Astrocyte (in vitro differentiated cells and primary cell): ENCODE results near the gene MYO1E. TPM values are rescaled to one million over a fixed set of nuclear protein-coding genes. Genes with fewer than 3 reads are reported as not detected.
"Not testable (repeated sequence)": the region's sequence is repeated elsewhere in the genome, so short reads cannot be mapped to it uniquely, and the experiment has no call there.

Experiments
- DNase-seq: peaks from one replicate; pipeline ENCODE4 v3.0.0-alpha.2; 2010; ENCODE audit warnings: low read depth
- FAIRE-seq: peaks from 2 replicates; lab custom pipeline; 2011; peaks lifted over from hg19 to GRCh38; lab: Jason Lieb, UNC
- H2AFZ ChIP-seq: 2 replicates; pipeline ENCODE4 v1.6.0; 2012; ENCODE audit warnings: low read depth, low read length, inconsistent platforms
- H3K27ac ChIP-seq: 2 replicates; pipeline ENCODE4 v1.5.1; 2011; ENCODE audit warnings: low read depth, low read length, inconsistent platforms
- H3K27me3 ChIP-seq: 2 replicates; pipeline ENCODE4 v1.6.0; 2011; ENCODE audit warnings: low read length, inconsistent platforms; ENCODE audit not compliant: insufficient read depth
- H3K36me3 ChIP-seq: 2 replicates; pipeline ENCODE4 v1.5.1; 2011; ENCODE audit warnings: low read length, inconsistent platforms; ENCODE audit not compliant: insufficient read depth
- H3K4me1 ChIP-seq: 2 replicates; pipeline ENCODE4 v1.5.1; 2011; ENCODE audit warnings: low read length, inconsistent platforms; ENCODE audit not compliant: insufficient read depth
- H3K4me2 ChIP-seq: 2 replicates; pipeline ENCODE4 v1.6.0; 2012; ENCODE audit warnings: low read length, inconsistent platforms
- H3K4me3 ChIP-seq: 2 replicates; pipeline ENCODE4 v1.5.1; 2011; ENCODE audit warnings: low read depth, mild to moderate bottlenecking, low read length, inconsistent platforms; ENCODE audit not compliant: insufficient read depth
- H3K79me2 ChIP-seq: 2 replicates; pipeline ENCODE4 v1.6.0; 2012; ENCODE audit warnings: mild to moderate bottlenecking, low read length, inconsistent platforms; ENCODE audit not compliant: insufficient read depth
- H3K9ac ChIP-seq: 2 replicates; pipeline ENCODE4 v1.6.0; 2012; ENCODE audit warnings: mild to moderate bottlenecking, low read length, inconsistent platforms
- H3K9me3 ChIP-seq: 2 replicates; pipeline ENCODE4 v1.5.1; 2012; ENCODE audit warnings: low read depth, mild to moderate bottlenecking, low read length, inconsistent platforms; ENCODE audit not compliant: insufficient read depth
- H4K20me1 ChIP-seq: 2 replicates; pipeline ENCODE4 v1.6.0; 2012; ENCODE audit warnings: low read length, inconsistent platforms; ENCODE audit not compliant: insufficient read depth
- H3K27ac Mint-ChIP-seq: one replicate; pipeline ENCODE4 v1.8.0; 2021; ENCODE audit warnings: mild to moderate bottlenecking, mixed read lengths; ENCODE audit not compliant: unreplicated experiment
- H3K27me3 Mint-ChIP-seq: one replicate; pipeline ENCODE4 v1.8.0; 2021; ENCODE audit warnings: low read depth, mixed read lengths; ENCODE audit not compliant: unreplicated experiment
- H3K36me3 Mint-ChIP-seq: one replicate; pipeline ENCODE4 v1.8.0; 2021; ENCODE audit warnings: low read depth, mixed read lengths; ENCODE audit not compliant: unreplicated experiment
- H3K4me1 Mint-ChIP-seq: one replicate; pipeline ENCODE4 v1.8.0; 2021; ENCODE audit warnings: low read depth, mixed read lengths; ENCODE audit not compliant: unreplicated experiment
- H3K4me3 Mint-ChIP-seq: one replicate; pipeline ENCODE4 v1.8.0; 2021; ENCODE audit warnings: mild to moderate bottlenecking, moderate library complexity, mixed read lengths; ENCODE audit not compliant: unreplicated experiment
- H3K9me3 Mint-ChIP-seq: one replicate; pipeline ENCODE4 v1.8.0; 2021; ENCODE audit warnings: mild to moderate bottlenecking, mixed read lengths; ENCODE audit not compliant: unreplicated experiment
- EZH2 ChIP-seq: IDR thresholded peaks from 2 replicates; pipeline ENCODE4 v1.6.1; 2012; ENCODE audit warnings: mild to moderate bottlenecking, low read length, inconsistent platforms; ENCODE audit not compliant: insufficient read depth
- total RNA-seq: library from RNA; stranded (reverse); gene quantifications from 2 replicates; pipeline ENCODE4 v1.2.1, GENCODE V29; 2021
- TF ChIP-seq, protein P1 (sequence below): IDR thresholded peaks from 2 replicates; pipeline ENCODE4 v1.5.1; 2011; ENCODE audit warnings: low read depth, mild to moderate bottlenecking, inconsistent platforms, low read length, moderate library complexity; ENCODE audit not compliant: insufficient read depth

The MYO1E gene
- total RNA-seq, 1 donor from 2014 or later = 227 TPM

GRCh38 chr15:59401824-59402569, 29.3 kb upstream of the MYO1E start:
- no peaks in the 10 kb centered on the region for H3K4me1 ChIP-seq
- Mint-ChIP-seq H3K9me3 (no peaks in the 10 kb centered on the region), H3K27ac (no peak overlapping the region), H3K4me1 (peaks cover 14% of the 10 kb centered on the region), H3K4me3 (no peak overlapping the region), H3K27me3 (peaks cover 12% of the 10 kb centered on the region), H3K36me3 (no peaks in the 10 kb centered on the region)
- H3K4me3 ChIP-seq = no peak overlapping the region
- H3K36me3 ChIP-seq = no peaks in the 10 kb centered on the region
- no peak overlapping the region for H3K9ac ChIP-seq
- TF ChIP-seq, protein P1, sequence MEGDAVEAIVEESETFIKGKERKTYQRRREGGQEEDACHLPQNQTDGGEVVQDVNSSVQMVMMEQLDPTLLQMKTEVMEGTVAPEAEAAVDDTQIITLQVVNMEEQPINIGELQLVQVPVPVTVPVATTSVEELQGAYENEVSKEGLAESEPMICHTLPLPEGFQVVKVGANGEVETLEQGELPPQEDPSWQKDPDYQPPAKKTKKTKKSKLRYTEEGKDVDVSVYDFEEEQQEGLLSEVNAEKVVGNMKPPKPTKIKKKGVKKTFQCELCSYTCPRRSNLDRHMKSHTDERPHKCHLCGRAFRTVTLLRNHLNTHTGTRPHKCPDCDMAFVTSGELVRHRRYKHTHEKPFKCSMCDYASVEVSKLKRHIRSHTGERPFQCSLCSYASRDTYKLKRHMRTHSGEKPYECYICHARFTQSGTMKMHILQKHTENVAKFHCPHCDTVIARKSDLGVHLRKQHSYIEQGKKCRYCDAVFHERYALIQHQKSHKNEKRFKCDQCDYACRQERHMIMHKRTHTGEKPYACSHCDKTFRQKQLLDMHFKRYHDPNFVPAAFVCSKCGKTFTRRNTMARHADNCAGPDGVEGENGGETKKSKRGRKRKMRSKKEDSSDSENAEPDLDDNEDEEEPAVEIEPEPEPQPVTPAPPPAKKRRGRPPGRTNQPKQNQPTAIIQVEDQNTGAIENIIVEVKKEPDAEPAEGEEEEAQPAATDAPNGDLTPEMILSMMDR = no peak
- TF ChIP-seq EZH2 = no peak
- DNase-seq (no peak), FAIRE-seq (no peak)
- H3K27ac ChIP-seq = no peak overlapping the region
- H3K27me3 ChIP-seq = no peaks in the 10 kb centered on the region
- no peaks in the 10 kb centered on the region for H3K9me3 ChIP-seq
- no peak overlapping the region for H3K4me2 ChIP-seq
- no peak overlapping the region for H2AFZ ChIP-seq
- H3K79me2 ChIP-seq = no peaks in the 10 kb centered on the region
- H4K20me1 ChIP-seq = no peaks in the 10 kb centered on the region

GRCh38 chr15:59401051-59401823, 28.6 kb upstream of the MYO1E start:
- not testable (repeated sequence) for H3K4me1 ChIP-seq, H3K4me3 Mint-ChIP-seq, H3K27ac Mint-ChIP-seq, H3K9ac ChIP-seq, H4K20me1 ChIP-seq, H3K36me3 ChIP-seq, H3K9me3 ChIP-seq, H3K27me3 ChIP-seq, FAIRE-seq, H3K4me2 ChIP-seq, H3K9me3 Mint-ChIP-seq, H2AFZ ChIP-seq, H3K36me3 Mint-ChIP-seq, H3K4me3 ChIP-seq, H3K27ac ChIP-seq, DNase-seq, H3K79me2 ChIP-seq
- Mint-ChIP-seq H3K27me3 (peaks cover 16% of the 10 kb centered on the region), H3K4me1 (peaks cover 14% of the 10 kb centered on the region)

DNA sequence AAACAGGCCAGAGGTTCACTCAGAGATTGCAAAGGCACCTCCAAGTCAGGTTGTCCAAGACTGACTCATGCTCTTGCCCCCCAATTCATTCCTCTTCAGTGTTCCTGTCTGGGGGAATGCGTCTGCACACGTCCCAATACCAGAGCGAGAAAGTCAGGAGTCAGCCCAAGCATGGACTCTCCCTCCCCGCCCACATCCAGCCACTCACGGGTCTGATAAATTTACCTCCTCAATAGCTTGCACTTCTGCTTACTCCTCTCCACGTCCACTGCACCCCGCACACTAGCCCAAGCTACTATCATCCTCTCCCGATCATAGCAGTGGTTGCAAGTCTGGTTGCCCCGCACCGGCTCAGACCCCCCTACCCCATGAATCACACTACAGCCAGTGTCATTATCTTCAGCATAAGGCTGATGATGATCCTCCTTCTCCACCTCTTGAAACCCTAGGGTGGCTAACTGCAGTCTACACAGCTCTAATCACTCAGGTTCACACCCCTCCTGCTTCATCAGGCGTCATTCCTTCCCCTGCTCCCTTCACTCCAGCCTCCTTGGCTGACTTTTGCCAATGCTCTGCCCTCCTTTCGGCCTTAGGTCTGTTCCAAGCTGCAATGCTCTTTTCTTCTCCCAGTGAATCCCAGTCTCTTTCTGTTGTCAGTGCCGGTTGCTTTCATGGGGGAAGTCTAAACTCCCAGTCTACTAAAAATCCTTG, 27.6 kb upstream of the MYO1E start:
- Mint-ChIP-seq H3K4me1 (peaks cover 14% of the 10 kb centered on the region), H3K27ac (no peak overlapping the region), H3K27me3 (peaks cover 21% of the 10 kb centered on the region), H3K36me3 (no peaks in the 10 kb centered on the region), H3K4me3 (no peak overlapping the region), H3K9me3 (no peaks in the 10 kb centered on the region)
- H3K4me3 ChIP-seq = no peak overlapping the region
- no peak overlapping the region for H3K9ac ChIP-seq
- no peak for TF ChIP-seq EZH2
- TF ChIP-seq, protein P1 = no peak
- H3K27ac ChIP-seq = no peak overlapping the region
- H4K20me1 ChIP-seq = no peaks in the 10 kb centered on the region
- H3K36me3 ChIP-seq = no peaks in the 10 kb centered on the region
- no peak overlapping the region for H3K4me2 ChIP-seq
- H3K4me1 ChIP-seq = no peaks in the 10 kb centered on the region
- no peak overlapping the region for H2AFZ ChIP-seq
- peaks cover 3% of the 10 kb centered on the region for H3K27me3 ChIP-seq
- no peaks in the 10 kb centered on the region for H3K9me3 ChIP-seq
- H3K79me2 ChIP-seq = no peaks in the 10 kb centered on the region
- FAIRE-seq = no peak
- DNase-seq = no peak
